NCI-H345 treated with DMSO at 0.1 percent for 48 hours (cell line): ENCODE data around the gene GRID1.
A peak's percentile ranks its signal among the peaks of the same experiment; 100 is the strongest.

Experiments used
- DNase-seq: peaks from one replicate; lab custom pipeline; 2025; ENCODE audit not compliant: unreplicated experiment; lab: John Stamatoyannopoulos, UW

Gene GRID1

GRCh38 chr10:86024281-86025041, 342.1 kb downstream of the GRID1 start:
- no peak for DNase-seq

- no peak for DNase-seq
Observed at GRCh38 chr10:86023931-86024280, 342.7 kb downstream of the GRID1 start.

GRCh38 chr10:86023336-86023735, 343.3 kb downstream of the GRID1 start:
- DNase-seq = no peak

GRCh38 chr10:86022906-86023305, 343.7 kb downstream of the GRID1 start:
- DNase-seq = no peak

DNA sequence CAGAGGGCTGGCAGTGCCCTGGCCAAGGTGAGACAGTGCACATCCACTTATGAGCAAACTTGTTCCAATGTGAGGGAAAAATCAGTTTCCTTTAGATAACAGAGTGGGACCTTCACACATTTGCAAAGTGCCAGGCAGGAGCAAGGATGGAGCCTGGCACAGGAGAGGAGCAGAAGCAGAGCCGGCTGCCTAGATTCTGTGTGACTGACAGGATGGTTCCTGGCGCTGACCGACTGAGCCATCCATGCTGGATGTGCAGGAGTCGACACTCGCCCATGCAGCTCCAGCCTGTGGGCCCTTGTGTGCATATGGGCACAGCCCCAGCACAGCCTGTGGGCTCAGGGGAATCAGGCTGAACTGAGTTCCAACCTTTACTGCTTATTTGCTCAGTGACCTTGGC, 346.5 kb downstream of the GRID1 start:
- DNase-seq = no peak

- DNase-seq = no peak
Observed at GRCh38 chr10:86019141-86019540, 347.5 kb downstream of the GRID1 start.

GRCh38 chr10:86018735-86019058, 347.9 kb downstream of the GRID1 start:
- no peak for DNase-seq

DNA sequence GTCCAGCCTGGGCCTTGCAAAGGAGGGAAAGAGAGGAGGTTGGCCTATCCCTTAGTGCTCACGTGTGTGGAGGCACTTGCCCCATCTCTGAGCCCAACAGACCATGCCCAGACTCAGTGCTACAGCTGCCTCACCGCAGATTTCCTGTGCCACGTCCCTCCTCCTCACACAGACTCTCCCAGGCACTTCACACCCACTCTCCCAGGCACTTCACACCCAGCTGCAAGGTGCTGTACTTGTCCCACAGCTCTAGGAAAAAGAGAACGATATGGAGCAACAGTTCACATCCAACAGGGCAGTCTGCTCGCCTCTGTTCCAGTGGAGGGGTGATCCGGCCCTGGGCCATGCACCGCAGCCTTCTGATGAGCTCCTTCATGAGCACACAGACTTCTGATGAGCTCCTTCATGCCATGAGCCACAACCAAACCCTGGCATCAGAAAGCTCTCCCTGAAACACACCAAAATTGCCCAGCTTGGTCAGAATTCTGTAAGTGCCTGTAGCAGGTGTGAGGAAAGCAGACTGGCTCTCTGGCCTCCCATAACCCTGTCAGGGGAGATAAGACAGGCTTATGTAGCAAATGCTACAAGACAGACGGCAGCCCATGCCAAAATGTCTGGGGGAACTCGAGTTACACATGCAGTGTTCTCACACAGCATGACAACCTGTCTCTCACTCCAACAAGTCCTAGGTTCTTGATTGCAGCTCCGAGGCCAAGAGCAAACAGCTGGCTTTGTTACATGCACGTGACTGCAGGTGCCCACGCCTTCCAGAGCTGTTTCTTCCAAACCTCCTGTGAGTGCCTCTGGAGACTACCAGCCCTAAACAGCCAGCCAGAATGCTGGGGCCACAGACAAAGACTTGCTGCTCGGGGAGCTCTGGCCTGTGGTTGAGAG, 348.5 kb downstream of the GRID1 start:
- peak; percentile 32 for DNase-seq

DNA sequence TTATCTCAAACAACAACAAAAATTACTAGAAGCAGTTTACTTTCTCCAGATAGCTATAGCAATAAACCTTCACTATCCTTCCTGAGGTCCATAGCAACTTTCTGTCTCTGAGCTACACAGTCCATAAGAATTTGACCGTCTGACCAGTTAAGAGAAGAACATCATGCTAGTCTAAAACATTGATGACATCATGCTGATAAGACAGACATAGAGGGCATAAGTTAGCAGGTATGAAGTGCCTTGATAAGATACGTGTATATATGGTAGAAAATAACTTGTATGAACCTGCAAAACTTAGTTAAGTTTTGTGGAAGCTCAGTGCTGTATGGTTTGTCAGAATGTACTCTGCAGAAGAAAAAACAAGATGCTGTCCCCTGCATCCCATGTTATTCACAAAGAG, 353.0 kb downstream of the GRID1 start:
- no peak for DNase-seq

- DNase-seq = no peak
Observed at GRCh38 chr10:86007171-86007570, 359.4 kb downstream of the GRID1 start.

- no peak for DNase-seq
Observed at GRCh38 chr10:86004337-86004736, 362.3 kb downstream of the GRID1 start.

- DNase-seq = no peak
Observed at GRCh38 chr10:86003201-86003621, 363.4 kb downstream of the GRID1 start.

DNA sequence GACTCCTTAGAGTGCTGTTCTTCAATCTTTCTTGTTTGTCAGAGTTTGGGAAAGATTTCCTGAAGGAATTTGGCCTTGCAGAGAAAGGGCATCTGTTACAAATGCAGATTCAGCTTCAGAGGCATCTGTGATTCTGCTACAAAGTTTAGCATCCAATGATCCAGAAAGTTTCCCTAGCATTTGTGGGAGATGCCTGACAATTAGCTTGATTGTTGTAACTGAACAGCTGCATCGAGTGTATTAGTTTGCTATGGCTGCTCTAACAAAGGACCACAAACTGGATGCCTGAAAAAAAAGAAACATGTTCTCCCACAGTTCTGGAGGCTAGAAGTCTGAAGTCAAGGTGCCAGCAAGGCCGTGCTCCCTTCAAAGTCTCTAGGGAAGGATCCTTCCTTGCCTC, 365.1 kb downstream of the GRID1 start:
- DNase-seq = no peak

- no peak for DNase-seq
Observed at GRCh38 chr10:85997544-85997943, 369.1 kb downstream of the GRID1 start.

- peak; percentile 12 for DNase-seq
Observed at GRCh38 chr10:85995791-85996190, 370.8 kb downstream of the GRID1 start.

DNA sequence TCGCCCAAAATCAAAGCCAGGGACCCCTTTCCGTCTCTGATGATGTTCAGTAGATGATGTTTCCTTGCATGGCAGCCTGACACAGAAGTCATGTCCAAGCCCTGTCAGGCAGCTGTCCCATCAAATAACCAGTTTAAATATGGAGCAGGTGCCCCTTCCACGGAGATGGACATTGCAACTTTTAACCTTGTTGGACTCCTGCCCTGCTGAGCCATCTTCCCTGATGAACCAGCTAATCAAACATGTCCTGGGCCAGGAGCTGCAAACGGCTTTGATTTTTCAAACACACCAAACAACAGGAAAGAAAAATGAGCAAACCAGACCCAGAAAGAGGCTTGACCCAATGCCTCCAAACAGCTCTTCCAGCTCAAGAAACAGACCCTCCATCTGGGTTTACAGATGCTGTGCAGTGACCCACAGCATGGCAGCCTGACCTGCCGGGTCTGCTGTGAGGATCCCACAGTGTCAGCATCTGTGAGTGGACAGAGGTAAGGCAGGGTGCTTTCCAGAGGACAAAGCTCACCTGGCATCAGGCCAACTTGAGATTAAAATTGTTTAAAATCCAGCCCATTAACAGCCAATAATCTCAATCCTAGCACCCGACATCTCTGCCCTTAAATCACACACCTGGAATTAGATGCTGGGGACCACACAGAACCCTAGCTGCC, 372.6 kb downstream of the GRID1 start:
- DNase-seq = no peak

DNA sequence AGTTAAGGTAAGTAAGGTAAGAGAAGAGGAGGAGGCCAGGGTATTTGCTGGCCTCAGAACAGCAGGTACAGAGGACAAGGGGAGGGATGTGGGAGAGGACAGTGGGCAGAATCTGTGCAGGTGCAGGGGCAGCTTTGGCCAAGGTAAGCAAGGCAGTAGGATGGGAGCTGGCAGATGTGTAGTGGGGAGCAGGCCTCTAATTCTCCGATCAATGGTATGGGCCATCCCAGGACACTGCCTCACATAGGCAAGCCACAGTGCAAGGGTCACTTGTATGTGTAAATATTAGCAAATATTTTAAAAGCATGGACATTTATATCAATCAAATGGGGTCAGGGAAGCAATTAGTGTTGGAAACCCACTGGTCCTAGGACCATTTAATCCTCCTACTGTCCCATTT, 373.5 kb downstream of the GRID1 start:
- no peak for DNase-seq

GRCh38 chr10:85992324-85992723, 374.3 kb downstream of the GRID1 start:
- no peak for DNase-seq

DNA sequence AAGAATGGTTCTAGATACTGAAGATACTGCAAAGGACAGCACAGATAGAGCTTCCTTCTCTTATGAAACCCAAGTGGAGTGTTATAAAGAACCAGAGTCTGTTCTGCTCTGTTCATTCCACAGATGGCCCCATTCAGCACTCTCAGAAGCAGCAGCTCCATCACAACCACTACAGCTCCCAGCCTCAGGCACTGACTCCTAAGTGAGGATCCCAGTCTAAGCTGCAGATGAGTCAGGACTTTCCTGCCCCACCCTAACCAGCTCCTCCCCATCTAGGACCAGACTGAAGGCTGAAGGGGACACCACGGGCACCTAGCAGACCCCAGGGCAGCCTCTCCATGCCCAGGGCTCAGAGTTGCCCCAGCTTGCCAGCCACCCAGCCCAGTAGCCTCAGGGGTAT, 379.8 kb downstream of the GRID1 start:
- DNase-seq = no peak

DNA sequence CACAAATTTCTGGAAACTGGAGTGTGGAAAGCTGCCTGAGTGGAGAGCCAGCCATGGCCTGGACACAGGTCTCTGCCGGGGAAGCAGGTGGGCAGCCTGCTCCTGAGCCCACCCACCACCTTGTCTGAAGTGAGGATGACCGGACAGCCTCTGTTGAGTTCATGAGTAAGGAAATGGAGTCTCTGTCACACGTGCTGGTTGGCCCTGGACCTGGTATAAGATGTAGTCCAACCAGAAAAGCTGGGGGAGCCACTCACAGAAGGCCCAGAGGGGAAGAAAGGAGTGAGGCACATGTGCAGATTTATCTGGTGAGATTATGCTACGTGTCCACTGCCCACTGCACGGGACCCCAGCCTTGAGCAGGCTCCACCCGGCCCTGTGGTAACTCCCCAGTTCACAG, 383.5 kb downstream of the GRID1 start:
- DNase-seq = no peak

- no peak for DNase-seq
Observed at GRCh38 chr10:85979598-85979997, 387.0 kb downstream of the GRID1 start.
